Suppressor macrophage treated with lipopolysaccharide for 1 hour (primary cell): ENCODE results near the gene RXRG.

Experiments used
- DNase-seq, 3 donors: peaks; one replicate each; pipeline ENCODE4 v3.0.0-alpha.2; 2020 to 2022

RXRG gene

DNA sequence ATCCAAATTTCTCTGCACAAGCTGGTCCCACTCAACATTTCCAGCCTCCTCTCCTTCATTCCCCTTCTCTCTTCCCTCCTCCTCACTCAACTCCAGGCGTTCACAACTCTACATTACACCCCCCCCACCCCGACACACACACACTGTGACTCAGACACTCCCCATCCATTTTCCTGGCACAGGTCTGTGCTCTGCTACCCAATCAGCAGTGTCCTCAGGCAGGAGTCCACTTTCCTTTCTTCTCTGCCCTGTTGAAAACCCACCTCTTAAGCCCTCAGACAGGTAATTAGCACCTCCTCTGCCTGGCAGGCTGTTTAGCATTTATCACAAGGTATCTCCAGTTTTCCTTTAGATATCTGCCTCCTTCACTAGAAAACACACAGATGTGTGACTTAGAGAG lies 79.6 kb downstream of the RXRG start:
- DNase-seq: no peak

DNA sequence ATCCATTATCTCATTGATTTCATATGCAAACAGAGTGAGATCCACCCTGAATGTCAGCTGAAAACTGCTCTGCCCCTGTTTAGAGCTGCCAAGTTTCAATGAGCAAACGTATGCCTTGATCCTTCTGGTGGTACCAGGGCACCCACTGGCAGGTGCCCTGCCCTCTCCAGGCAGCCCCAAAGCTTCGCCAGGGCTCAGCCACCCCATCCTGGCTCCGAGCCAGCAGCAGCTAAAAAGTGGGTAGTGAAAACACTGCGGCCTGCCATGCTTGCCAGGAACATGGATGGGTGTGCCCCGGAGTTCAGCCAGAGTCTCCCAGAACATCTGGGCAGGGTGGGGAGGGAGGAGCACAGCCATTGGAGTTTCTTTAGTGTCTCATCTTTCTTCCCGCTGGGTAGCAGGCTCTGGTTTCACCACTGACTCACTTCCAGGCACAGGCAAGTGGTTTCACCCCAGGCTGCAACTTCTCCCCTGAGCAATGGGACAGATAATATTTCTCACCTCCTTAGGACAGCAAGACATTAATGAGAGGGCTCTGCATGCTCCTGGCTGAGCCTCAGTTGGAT lies 80.3 kb downstream of the RXRG start:
- peak in 2 of 3 donors; percentile 12 to 22 for DNase-seq

DNA sequence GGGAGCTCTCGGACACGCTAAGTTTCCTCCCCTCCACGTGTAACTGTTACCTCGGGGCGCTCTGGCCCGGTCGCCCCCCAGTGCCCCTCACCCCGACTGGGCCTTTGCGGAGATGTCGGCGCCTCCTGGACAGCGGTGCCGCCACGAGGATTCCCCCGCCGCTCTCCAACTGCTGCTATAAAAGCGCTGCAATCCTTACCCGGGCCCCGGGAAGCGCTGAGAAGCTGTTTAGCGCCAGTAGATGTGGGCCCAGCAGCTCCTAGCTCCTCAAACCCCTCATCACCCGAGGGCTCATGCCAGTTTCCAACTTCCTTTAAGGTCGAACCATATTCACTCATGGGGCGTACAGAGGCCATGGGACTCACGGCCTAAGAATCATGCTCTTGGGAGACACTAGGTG lies 88.0 kb downstream of the RXRG start:
- DNase-seq: no peak

DNA sequence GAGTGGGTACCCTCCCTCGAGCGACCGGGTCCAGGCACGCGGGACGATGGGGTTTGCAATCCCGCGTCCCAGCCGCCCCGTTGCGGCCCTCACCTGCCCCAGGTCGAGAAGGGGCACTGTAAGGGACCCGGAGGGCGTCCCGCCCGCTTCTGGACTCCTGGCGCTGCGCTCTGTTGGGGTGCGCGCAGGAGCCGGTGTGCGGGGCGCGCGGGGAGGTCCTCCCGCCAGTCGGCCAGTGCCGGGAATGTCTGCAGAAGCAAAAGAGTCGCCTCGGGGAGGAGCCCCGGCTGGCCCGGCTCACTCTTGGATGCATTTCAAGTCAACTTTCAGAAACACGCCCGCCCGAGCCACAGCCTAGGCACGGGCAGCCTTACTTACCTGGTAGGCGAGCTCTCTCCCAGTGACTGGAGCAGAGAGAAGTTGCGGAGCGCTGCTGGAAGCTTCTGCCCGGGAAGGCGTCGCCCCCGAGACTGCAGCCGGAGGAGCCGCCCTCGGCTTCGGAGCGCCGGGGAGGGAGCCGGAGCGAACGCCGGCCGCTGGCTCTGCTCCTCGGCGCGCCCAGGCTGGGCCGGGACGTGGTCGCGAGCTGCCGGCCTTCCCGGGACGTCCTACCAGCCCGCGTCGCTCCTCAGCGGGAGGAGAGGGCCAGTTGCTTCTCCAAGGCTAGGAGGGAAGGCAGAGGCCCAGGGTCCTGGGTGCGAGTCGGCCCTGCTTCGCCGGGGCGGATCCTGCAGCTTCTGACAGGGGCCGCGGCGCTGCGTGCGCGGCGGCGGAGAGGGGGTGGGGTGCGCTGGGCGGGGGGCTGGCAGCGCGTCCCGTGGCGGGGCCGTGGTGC lies 88.7 kb downstream of the RXRG start, which contains the start of gene LMX1A:
Gene LMX1A, minus strand, starts transcription at position 739 of the 835 bp plus-strand sequence. CDS start 1,156 bp downstream, outside the sequence.
- DNase-seq: no peak

DNA sequence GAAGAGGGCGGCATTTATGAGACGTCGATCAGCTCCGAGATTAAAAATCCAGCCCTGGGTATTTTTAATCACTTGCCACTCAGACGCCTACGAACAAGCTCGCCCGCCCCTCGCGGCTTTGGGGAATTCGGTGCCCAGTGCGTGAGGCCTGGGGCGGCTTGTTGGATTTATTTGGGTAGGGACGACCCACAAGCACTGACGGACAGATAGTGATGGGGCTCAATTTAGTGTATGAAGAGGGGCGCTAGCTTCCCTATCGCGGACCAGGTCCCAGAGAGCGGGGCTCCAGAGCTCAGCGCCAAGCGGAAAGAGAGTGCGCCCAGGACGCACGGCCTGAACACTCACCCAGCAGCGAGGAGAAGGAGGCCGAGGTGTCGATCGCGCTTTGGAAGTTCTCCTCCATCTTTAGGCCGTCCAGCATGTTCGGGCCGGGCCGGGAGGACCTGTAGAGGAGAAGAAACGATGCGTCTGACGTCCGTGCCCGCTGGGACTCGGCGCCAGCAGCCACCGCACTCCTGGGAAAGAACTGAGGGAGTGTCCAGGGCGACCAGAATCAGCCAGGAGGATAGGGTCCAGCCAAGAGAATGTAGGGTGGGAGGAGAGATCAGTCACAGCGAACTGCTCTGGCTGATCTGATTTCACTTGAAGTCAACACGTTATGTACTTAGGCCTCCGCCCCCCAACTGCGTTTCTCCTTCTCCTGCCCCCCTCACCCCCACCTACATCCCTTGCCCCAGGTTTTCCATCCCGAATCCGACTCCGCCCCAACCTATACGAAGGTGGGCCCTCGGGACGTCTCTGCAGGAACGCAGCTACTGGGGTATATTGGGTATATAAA lies 89.6 kb downstream of the RXRG start:
- DNase-seq: no peak

DNA sequence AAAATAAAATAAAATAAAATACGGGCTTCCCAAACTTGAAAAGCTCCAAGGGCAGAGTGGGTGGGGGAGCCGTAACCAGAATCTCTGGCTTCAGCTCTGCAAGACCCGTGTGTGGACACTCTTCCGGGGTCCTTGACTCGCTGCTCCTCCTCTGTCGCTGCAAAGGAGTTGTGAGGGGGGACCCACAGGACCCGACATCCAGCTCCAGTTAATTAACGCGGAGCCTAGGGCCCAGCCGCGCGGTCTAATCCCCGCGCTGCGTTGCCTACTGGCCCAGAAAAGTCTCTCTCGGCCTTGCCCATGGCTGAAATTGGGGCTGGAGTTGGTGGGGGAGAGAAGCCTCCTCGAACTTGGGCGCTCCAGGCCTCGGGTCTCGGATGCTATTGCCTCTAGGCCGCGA lies 90.2 kb downstream of the RXRG start:
- DNase-seq: no peak

DNA sequence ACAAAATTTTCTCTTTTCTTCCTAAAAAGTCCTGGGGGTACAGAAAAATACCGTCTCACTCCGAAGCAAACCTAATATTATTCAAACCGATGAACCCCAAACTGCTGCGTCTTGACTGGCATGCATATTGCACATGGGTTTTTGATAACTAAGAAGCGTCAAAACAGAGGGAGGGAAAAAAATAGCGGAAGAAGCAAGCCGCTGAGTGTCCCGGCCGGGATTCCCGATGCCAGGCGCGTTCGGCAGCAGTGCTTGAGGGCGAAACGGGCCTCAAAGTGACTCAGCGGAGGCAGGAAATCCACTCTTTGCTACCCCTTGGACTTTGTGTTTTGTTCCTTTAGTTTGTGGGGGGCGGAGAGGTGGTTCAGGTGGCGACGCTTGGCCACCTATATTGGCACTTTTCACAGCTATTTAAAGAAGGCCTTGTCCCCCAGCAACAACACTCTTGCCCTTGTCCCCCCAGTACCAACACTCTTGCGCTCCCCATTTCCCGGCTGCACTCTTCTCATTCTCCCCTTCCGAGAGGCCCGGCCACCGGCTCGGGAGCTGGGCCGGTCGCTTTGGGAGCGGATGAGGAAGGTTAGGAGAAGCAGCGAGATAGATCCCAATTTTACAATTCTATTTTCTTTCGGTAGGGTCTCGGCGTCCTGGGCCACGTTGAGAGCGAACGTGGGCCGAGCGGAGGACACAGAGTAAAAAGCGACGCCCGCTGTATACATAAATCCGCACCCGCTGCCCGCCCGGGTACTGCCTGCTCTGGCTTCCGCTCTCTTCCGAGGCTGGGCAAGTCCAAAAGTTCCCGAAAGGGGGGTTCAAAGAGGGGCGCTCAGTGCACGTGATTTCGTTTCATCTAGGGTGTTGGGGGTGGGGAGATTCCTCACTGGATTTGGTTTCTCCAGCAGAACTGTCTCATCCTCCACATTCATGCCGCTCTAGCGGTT lies 90.9 kb downstream of the RXRG start:
- peak; percentile 63 to 73 (median 70) for DNase-seq

DNA sequence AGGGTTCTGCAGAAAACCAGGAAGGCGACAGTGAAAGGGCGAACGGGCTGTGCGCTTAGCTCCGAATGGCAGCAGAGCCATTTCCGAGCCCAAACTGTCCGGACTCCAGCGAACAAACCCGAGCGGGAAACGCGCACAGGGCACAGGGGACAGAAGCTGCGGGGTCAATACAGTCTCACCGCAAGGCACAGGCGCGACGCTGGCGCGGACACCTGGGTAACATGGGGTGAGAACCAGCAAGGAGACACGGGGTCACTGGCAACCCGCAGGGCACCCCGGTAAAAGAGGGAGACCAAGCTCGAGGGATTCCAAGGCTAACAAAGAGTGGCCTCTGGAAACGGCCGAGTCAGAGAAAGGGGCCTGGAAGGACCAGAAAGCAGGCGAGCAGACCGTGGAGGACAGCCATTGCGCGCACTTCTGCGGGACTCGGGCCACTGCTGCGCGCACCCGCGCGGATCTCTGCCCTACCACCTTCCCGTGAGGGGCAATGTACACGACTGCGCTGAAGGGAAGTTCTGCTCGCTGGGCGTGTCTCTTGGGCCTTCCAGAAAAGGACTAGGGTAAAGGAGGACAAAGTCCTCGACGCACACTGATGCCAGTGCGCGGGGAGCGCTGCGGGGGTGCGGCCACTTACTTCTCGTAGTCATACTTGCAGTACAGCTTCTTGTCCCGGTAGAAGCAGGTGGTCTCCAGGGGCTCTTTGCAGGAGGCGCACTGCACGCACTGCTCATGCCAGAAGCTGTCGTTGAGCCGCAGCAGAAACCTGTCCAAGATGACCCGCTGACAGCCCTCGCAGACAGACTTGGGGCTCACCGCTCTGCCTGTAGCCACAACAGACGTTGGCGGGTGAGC lies 92.3 kb downstream of the RXRG start:
- DNase-seq: no peak

DNA sequence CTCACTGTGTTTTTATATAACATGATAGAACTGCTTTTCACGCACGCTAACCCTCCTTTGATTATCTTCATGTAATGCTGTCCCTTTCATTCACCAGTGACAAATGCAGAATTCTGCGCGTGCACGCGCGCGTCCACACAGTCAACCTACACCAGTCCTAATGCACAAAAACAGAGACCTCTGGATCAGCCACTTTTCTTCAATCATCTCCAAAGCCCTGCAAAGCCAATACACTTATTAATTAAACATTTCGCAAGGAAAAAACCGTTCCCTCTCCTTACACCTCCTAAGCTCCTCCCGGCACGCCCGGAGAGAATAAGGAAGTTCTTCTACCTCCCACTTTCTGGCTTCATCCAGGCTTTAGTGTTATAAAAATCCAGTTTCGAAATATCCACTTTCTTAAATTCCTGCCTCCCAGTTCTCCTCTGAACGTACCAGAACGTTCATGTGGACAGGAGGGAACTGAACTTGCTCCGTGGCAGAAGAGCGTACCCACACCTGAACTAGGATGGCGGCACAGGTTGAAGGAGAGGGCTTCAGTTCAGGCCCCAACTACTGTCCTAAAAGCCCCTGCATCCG lies 93.0 kb downstream of the RXRG start:
- DNase-seq: peak in 1 of 3 donors; percentile 19
